PC-3 (cell line): ENCODE results near the gene YJEFN3. TPM values are rescaled to one million over a fixed set of nuclear protein-coding genes. Genes with fewer than 3 reads are reported as not detected.

ENCODE experiments used
- ATAC-seq: fragments of 200-7000 bp; cut with Tn5 transposase; 2 replicates; pipeline ENCODE4 v1.9.1; 2020; ENCODE audit warnings: mild to moderate bottlenecking, moderate library complexity
- BruUV-seq: library from RNA; stranded (reverse); fragments of 400-500 nt; replicated peaks from 2 replicates; lab custom pipeline; 2021; lab: Mats Ljungman, UMichigan
- CTCF ChIA-PET: fragments of 300-600 bp; sonication (Branson Sonifier 250); formaldehyde crosslinking; loops from one replicate; lab custom pipeline; 2022; ENCODE audit warnings: antibody characterized with exemption; lab: Charles Lee
- POLR2A ChIA-PET: fragments of 300-600 bp; sonication (Branson Sonifier 250); formaldehyde crosslinking; loops from one replicate; lab custom pipeline; 2022; ENCODE audit warnings: antibody characterized with exemption; ENCODE audit not compliant: unreplicated experiment; lab: Charles Lee
- DNase-seq: peaks from one replicate; pipeline ENCODE4 v3.0.0-alpha.2; 2015
- H2AFZ ChIP-seq: fragments of 300-600 bp; sonication (generic); 2 replicates; pipeline ENCODE4 v1.6.0; 2016; ENCODE audit warnings: antibody characterized with exemption, low read length
- H3F3A ChIP-seq: fragments of 300-600 bp; sonication (generic); one replicate; pipeline ENCODE4 v1.6.0; 2017; ENCODE audit warnings: antibody characterized with exemption, low read length, control low read depth, mild to moderate bottlenecking; ENCODE audit not compliant: unreplicated experiment
- H3K27ac ChIP-seq: fragments of 300-600 bp; sonication (generic); 2 replicates; pipeline ENCODE4 v1.5.1; 2016; ENCODE audit warnings: mild to moderate bottlenecking, low read length
- H3K27me3 ChIP-seq: fragments of 300-600 bp; sonication (generic); 2 replicates; pipeline ENCODE4 v1.6.1; 2016; ENCODE audit warnings: low read length, mixed read lengths
- H3K36me3 ChIP-seq: fragments of 300-600 bp; sonication (generic); 2 replicates; pipeline ENCODE4 v1.6.1; 2016; ENCODE audit warnings: low read depth, mixed run types, low read length, mixed read lengths
- H3K4me1 ChIP-seq: fragments of 300-600 bp; sonication (generic); 2 replicates; pipeline ENCODE4 v1.5.1; 2016; ENCODE audit warnings: low read length; ENCODE audit not compliant: insufficient read depth
- H3K4me2 ChIP-seq: fragments of 300-600 bp; sonication (generic); 2 replicates; pipeline ENCODE4 v1.6.0; 2016; ENCODE audit warnings: low read length
- H3K4me3 ChIP-seq: fragments of 300-600 bp; sonication (generic); 2 replicates; pipeline ENCODE4 v1.5.1; 2016; ENCODE audit warnings: mild to moderate bottlenecking, low read length, mixed read lengths
- H3K79me2 ChIP-seq: fragments of 300-600 bp; sonication (generic); 2 replicates; pipeline ENCODE4 v1.6.1; 2017; ENCODE audit warnings: low read length, mixed read lengths
- H3K9ac ChIP-seq: fragments of 300-600 bp; sonication (generic); 2 replicates; pipeline ENCODE4 v1.6.0; 2016; ENCODE audit warnings: mild to moderate bottlenecking, low read length
- H3K9me2 ChIP-seq: fragments of 300-600 bp; sonication (generic); replicated peaks from 2 replicates; pipeline ENCODE4 v1.6.1; 2016; ENCODE audit warnings: mixed run types, low read length, mixed read lengths
- H3K9me3 ChIP-seq: fragments of 300-600 bp; sonication (generic); 2 replicates; pipeline ENCODE4 v1.6.1; 2016; ENCODE audit warnings: low read length, mixed read lengths
- H4K20me1 ChIP-seq: fragments of 300-600 bp; sonication (generic); 2 replicates; pipeline ENCODE4 v1.6.1; 2016; ENCODE audit warnings: low read length, mixed read lengths
- EZH2 ChIP-seq: fragments of 300-600 bp; sonication (generic); IDR thresholded peaks from one replicate; pipeline ENCODE4 v1.6.1; 2017; ENCODE audit warnings: antibody characterized with exemption, mild to moderate bottlenecking, low read length; ENCODE audit not compliant: unreplicated experiment
- EZH2phosphoT487 ChIP-seq: fragments of 300-600 bp; sonication (generic); IDR thresholded peaks from 2 replicates; pipeline ENCODE4 v1.6.1; 2018; ENCODE audit warnings: mild to moderate bottlenecking, antibody characterized with exemption, low read length, borderline replicate concordance
- intact Hi-C: fragments of 100-400 bp; cut with micrococcal nuclease; formaldehyde crosslinking; loops from 2 replicates; pipeline ENCODE4 v1.9.0; 2023
- total RNA-seq: library from RNA; depleted of rRNA; stranded (reverse); fragments of >200 nt; gene quantifications from 2 replicates; pipeline ENCODE4 v1.2.3, GENCODE V29; 2014
- TF ChIP-seq, protein P1 (sequence below): fragments of 300-600 bp; sonication (generic); conservative IDR thresholded peaks from 2 replicates; pipeline ENCODE4 v1.5.1; 2017; ENCODE audit warnings: antibody characterized with exemption, low read depth, mild to moderate bottlenecking, low read length

Gene YJEFN3
- total RNA-seq, 1 experiment from 2014 or later, result 8.1 TPM

DNA sequence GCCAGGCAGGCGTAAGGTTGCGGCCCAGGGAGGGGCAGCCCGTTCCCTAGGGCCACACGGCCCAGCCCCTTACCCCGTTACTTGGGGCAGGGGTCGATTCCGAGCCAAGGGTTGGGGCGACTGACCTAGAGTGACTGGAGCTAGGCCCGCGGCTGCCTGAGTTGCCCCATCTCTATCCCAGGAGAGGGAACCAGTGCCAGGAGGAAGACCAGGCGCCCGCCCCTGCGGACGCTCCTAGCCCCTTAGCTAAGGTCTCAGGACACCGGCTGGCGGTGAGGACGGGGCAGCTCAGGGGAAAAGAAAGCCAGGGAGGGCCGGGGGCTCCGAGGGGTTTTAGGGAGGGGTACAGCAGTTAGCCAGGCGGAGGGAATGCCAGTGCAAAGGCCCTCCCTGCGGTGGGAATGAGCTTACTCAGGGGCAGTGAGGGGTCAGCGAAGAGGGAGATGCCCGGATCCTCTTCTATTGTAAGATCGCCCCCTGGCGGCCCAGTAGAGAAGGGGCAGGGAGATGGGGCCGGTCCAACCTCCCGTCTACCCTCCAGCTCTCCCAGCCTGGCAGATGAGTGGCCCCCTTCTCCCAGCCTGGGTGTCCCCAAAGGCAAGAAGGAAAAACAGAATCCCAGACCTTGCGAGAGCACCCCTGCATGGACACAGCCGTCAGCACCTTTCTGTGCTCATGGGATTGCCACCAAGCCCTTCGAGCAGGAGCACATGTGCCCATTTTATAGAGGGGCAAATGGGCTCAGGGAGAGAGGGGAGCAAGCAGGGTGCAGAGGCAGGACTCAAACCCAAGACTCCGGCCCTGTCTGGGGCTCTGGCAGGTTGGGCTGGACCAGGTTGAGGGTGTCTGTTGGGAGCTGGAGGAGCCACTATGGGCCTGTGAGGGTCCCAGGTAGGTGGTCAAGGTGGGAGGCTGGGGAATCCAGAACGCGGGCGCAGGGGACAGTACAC lies 25.6 kb downstream of the YJEFN3 start:
- Histone ChIP-seq H3K4me1 (no peaks in the 10 kb centered on the region), H3K4me2 (no peak overlapping the region), H3K27ac (no peak overlapping the region), H3K27me3 (no peaks in the 10 kb centered on the region), H3F3A (no peaks in the 10 kb centered on the region), H3K79me2 (no peaks in the 10 kb centered on the region), H3K36me3 (no peaks in the 10 kb centered on the region), H3K9me2 (no peaks in the 10 kb centered on the region), H3K9me3 (no peaks in the 10 kb centered on the region), H3K9ac (no peak overlapping the region), H4K20me1 (no peaks in the 10 kb centered on the region), H3K4me3 (no peak overlapping the region), H2AFZ (no peak overlapping the region)
- intact Hi-C loops, result loop anchor here (5.0 kb wide), 1 partner anchor 88 kb away; the partner anchor contains the start of gene GMIP
- peak; percentile 51; the same call in 1 of the 2 replicates for ATAC-seq
- DNase-seq, result peak; percentile 55
- POLR2A ChIA-PET, result no interaction called here
- CTCF ChIA-PET, result no interaction called here
- TF ChIP-seq, protein P1, sequence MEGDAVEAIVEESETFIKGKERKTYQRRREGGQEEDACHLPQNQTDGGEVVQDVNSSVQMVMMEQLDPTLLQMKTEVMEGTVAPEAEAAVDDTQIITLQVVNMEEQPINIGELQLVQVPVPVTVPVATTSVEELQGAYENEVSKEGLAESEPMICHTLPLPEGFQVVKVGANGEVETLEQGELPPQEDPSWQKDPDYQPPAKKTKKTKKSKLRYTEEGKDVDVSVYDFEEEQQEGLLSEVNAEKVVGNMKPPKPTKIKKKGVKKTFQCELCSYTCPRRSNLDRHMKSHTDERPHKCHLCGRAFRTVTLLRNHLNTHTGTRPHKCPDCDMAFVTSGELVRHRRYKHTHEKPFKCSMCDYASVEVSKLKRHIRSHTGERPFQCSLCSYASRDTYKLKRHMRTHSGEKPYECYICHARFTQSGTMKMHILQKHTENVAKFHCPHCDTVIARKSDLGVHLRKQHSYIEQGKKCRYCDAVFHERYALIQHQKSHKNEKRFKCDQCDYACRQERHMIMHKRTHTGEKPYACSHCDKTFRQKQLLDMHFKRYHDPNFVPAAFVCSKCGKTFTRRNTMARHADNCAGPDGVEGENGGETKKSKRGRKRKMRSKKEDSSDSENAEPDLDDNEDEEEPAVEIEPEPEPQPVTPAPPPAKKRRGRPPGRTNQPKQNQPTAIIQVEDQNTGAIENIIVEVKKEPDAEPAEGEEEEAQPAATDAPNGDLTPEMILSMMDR, result peak; percentile 77
- no peak for TF ChIP-seq EZH2phosphoT487
- BruUV-seq, result no TSS peak

DNA sequence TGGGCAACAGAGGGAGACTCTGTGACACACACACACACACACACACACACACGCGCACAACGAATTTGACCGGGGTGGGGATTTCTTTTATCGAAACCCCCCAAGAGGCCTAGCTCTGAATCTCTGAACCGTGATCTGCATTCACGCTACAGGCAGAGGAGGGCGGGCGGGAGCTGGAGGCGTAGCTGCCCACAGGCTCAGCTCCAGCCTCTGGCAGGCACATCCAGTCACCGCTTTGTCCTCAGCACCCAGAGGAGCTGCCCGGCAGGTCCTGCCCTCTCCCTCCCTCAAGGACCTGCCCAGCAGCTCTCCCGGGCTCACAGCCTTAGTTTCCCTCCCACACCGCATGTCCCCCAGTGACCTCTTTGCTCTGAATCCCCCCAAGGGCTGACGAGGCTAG lies 29.3 kb downstream of the YJEFN3 start:
- Histone ChIP-seq H3K4me1 (no peaks in the 10 kb centered on the region), H3K4me2 (no peak overlapping the region), H4K20me1 (no peaks in the 10 kb centered on the region), H3K36me3 (no peaks in the 10 kb centered on the region), H3K27me3 (no peaks in the 10 kb centered on the region), H3K79me2 (no peaks in the 10 kb centered on the region), H3K27ac (no peak overlapping the region), H3K9me2 (no peaks in the 10 kb centered on the region), H3F3A (no peaks in the 10 kb centered on the region), H2AFZ (no peak overlapping the region), H3K9me3 (no peaks in the 10 kb centered on the region), H3K4me3 (no peak overlapping the region), H3K9ac (no peak overlapping the region)
- intact Hi-C loops, result no loop called here
- DNase-seq (no peak), ATAC-seq (no peak)
- TF ChIP-seq, protein P1, result no peak
- TF ChIP-seq EZH2 (no peak), EZH2phosphoT487 (no peak)
- CTCF ChIA-PET, result no interaction called here
- BruUV-seq, result no TSS peak
- POLR2A ChIA-PET, result no interaction called here

DNA sequence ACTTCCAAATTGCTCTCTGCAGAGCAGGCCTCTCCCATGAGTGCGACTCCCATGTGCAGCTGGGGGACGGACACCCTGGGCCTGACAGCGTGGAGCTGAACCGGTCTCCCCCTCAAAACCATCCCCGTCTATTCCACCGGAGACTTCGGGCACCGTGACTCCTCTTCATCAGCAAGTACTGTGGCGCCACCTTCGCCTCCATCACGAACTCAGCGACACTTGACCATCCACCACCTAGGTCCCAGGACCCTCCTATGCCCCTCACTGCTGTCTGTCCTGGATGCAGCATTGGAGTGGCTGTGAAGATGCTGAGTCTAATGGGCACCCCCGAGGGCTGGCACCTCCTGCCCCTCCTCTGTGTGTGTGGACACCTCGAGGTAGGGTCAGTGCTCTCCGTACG lies 29.9 kb downstream of the YJEFN3 start:
- H3K36me3 ChIP-seq, result no peaks in the 10 kb centered on the region
- H4K20me1 ChIP-seq, result no peaks in the 10 kb centered on the region
- H3K79me2 ChIP-seq, result no peaks in the 10 kb centered on the region
- H3F3A ChIP-seq, result no peaks in the 10 kb centered on the region
- CTCF ChIA-PET, result no interaction called here
- no peak for TF ChIP-seq EZH2phosphoT487
- no peak for TF ChIP-seq EZH2
- TF ChIP-seq, protein P1, result no peak
- H3K27ac ChIP-seq, result no peak overlapping the region
- H3K9ac ChIP-seq, result no peak overlapping the region
- no peaks in the 10 kb centered on the region for H3K27me3 ChIP-seq
- H2AFZ ChIP-seq, result no peak overlapping the region
- no TSS peak for BruUV-seq
- H3K4me2 ChIP-seq, result no peak overlapping the region
- POLR2A ChIA-PET, result no interaction called here
- no peak for DNase-seq
- ATAC-seq, result no peak
- no peak overlapping the region for H3K4me3 ChIP-seq
- H3K9me3 ChIP-seq, result no peaks in the 10 kb centered on the region
- H3K4me1 ChIP-seq, result no peaks in the 10 kb centered on the region
- intact Hi-C loops, result no loop called here
- no peaks in the 10 kb centered on the region for H3K9me2 ChIP-seq
